A673 (cell line): Measurements from ENCODE around the gene LHPP.

Source experiments
- EZH2 ChIP-seq: fragments of 200-600 bp; sonication (generic); IDR thresholded peaks from 2 replicates; pipeline ENCODE4 v1.6.1; 2017; ENCODE audit warnings: borderline replicate concordance, low read depth, mild to moderate bottlenecking, mixed read lengths, antibody characterized with exemption, low read length; ENCODE audit not compliant: poor library complexity, severe bottlenecking
- TF ChIP-seq, protein P1 (sequence below): fragments of 300-800, 200-600 bp; sonication (generic); conservative IDR thresholded peaks from 2 replicates; pipeline ENCODE4 v1.5.1; 2017; ENCODE audit warnings: low read depth, mild to moderate bottlenecking, antibody characterized with exemption, low read length, moderate library complexity, mixed read lengths

DNA sequence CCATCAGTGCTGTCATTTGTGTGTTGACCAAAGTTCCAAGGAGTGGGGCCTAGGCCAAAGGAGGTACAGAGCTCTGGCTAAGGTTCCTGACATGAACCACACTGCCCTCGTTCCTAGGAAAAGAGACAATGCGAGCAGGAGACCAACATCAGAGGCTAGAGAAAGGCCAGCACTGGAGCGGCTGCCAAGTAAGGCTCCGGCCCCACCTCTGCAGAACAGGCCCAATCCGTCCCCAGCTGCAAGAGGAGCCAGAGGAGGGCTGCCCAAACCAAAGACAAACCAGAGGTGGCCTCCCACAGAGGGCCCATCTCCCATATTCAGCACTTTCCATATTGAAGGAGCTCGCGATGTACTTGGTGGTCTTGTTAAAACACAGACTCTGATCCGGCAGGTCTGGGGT, 201.6 kb downstream of the LHPP start:
- TF ChIP-seq EZH2 = no peak
- TF ChIP-seq, protein P1, sequence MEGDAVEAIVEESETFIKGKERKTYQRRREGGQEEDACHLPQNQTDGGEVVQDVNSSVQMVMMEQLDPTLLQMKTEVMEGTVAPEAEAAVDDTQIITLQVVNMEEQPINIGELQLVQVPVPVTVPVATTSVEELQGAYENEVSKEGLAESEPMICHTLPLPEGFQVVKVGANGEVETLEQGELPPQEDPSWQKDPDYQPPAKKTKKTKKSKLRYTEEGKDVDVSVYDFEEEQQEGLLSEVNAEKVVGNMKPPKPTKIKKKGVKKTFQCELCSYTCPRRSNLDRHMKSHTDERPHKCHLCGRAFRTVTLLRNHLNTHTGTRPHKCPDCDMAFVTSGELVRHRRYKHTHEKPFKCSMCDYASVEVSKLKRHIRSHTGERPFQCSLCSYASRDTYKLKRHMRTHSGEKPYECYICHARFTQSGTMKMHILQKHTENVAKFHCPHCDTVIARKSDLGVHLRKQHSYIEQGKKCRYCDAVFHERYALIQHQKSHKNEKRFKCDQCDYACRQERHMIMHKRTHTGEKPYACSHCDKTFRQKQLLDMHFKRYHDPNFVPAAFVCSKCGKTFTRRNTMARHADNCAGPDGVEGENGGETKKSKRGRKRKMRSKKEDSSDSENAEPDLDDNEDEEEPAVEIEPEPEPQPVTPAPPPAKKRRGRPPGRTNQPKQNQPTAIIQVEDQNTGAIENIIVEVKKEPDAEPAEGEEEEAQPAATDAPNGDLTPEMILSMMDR = no peak
